GF-D8 (cell line): ENCODE measurements around the gene AP2B1.
"Not testable (repeated sequence)": the region's sequence is repeated elsewhere in the genome, so short reads cannot be mapped to it uniquely, and the experiment has no call there.

Experiments
- DNase-seq: peaks from one replicate; lab custom pipeline; 2025; lab: John Stamatoyannopoulos, UW

Gene AP2B1

GRCh38 chr17:35587074-35587961 lies at the start of gene AP2B1:
TSS of gene AP2B1 (plus strand) at chr17:35587322. CDS start at chr17:35594031, 6,709 bp downstream.
- DNase-seq, result peak; percentile 68

- no peak for DNase-seq
Observed at GRCh38 chr17:35537601-35538141, 49.5 kb upstream of the AP2B1 start, which contains the start of gene SLFN12L. TSS of gene SLFN12L (minus strand) at chr17:35537678. CDS start at chr17:35522364, 15,314 bp downstream.

GRCh38 chr17:35539659-35540026 lies 47.5 kb upstream of the AP2B1 start:
- DNase-seq, result no peak

GRCh38 chr17:35540589-35541404 lies 46.3 kb upstream of the AP2B1 start:
- DNase-seq, result peak; percentile 6

- DNase-seq, result no peak
Observed at GRCh38 chr17:35541434-35541833, 45.7 kb upstream of the AP2B1 start.

GRCh38 chr17:35542990-35543389 lies 44.1 kb upstream of the AP2B1 start:
- no peak for DNase-seq

GRCh38 chr17:35543856-35544255 lies 43.3 kb upstream of the AP2B1 start:
- no peak for DNase-seq

- no peak for DNase-seq
Observed at GRCh38 chr17:35545150-35545549, 42.0 kb upstream of the AP2B1 start.

GRCh38 chr17:35546487-35546886 lies 40.6 kb upstream of the AP2B1 start:
- no peak for DNase-seq

- DNase-seq, result no peak
Observed at GRCh38 chr17:35548208-35548810, 38.8 kb upstream of the AP2B1 start.

- no peak for DNase-seq
Observed at GRCh38 chr17:35548978-35549377, 38.1 kb upstream of the AP2B1 start.

GRCh38 chr17:35553310-35553709 lies 33.8 kb upstream of the AP2B1 start:
- DNase-seq, result no peak

- no peak for DNase-seq
Observed at GRCh38 chr17:35554668-35555067, 32.5 kb upstream of the AP2B1 start.

- no peak for DNase-seq
Observed at GRCh38 chr17:35555691-35556090, 31.4 kb upstream of the AP2B1 start.

- no peak for DNase-seq
Observed at GRCh38 chr17:35557353-35557752, 29.8 kb upstream of the AP2B1 start.

- peak; percentile 4 for DNase-seq
Observed at GRCh38 chr17:35559495-35560210, 27.5 kb upstream of the AP2B1 start.

- peak; percentile 72 for DNase-seq
Observed at GRCh38 chr17:35560703-35561102, 26.4 kb upstream of the AP2B1 start, which contains the start of gene SLFN14. TSS of gene SLFN14 (minus strand) at chr17:35560819. CDS start at chr17:35558062, 2,757 bp downstream.

GRCh38 chr17:35563181-35563580 lies 23.9 kb upstream of the AP2B1 start:
- DNase-seq, result not testable (repeated sequence)

GRCh38 chr17:35566968-35567367 lies 20.2 kb upstream of the AP2B1 start:
- no peak for DNase-seq

GRCh38 chr17:35568561-35568960 lies 18.6 kb upstream of the AP2B1 start:
- no peak for DNase-seq

- DNase-seq, result no peak
Observed at GRCh38 chr17:35569405-35569804, 17.7 kb upstream of the AP2B1 start.
